ENCODE measurements around the gene POMGNT1. TPM values are rescaled to one million over a fixed set of nuclear protein-coding genes. Genes with fewer than 3 reads are reported as not detected.

The POMGNT1 gene
- total RNA-seq, 1 donor from 2014 or later, result 67.8 TPM

GRCh38 chr1:46187106-46187869 lies 10.9 kb downstream of the POMGNT1 start:
- Mint-ChIP-seq H3K4me1 (ENCODE audit: low read depth) (peaks cover 14% of the 10 kb centered on the region), H3K9me3 (no peaks in the 10 kb centered on the region), H3K4me3 (ENCODE audit: low read depth) (no peak overlapping the region), H3K27ac (no peak overlapping the region), H3K27me3 (ENCODE audit: low read depth) (no peaks in the 10 kb centered on the region), H3K36me3 (ENCODE audit: low read depth) (peaks cover 24% of the 10 kb centered on the region)
- intact Hi-C loops (cut with micrococcal nuclease), result no loop called here
- no peak for DNase-seq (ENCODE audit: low spot score)

GRCh38 chr1:46186076-46186475 lies 12.2 kb downstream of the POMGNT1 start:
- no peak for DNase-seq (ENCODE audit: low spot score)
- no peaks in the 10 kb centered on the region for H3K9me3 Mint-ChIP-seq
- H3K36me3 Mint-ChIP-seq (ENCODE audit: low read depth), result peaks cover 24% of the 10 kb centered on the region
- H3K27ac Mint-ChIP-seq, result peak overlapping the region; percentile 9
- intact Hi-C loops (cut with micrococcal nuclease), result no loop called here
- H3K27me3 Mint-ChIP-seq (ENCODE audit: low read depth), result no peaks in the 10 kb centered on the region
- H3K4me1 Mint-ChIP-seq (ENCODE audit: low read depth), result peaks cover 14% of the 10 kb centered on the region
- H3K4me3 Mint-ChIP-seq (ENCODE audit: low read depth), result no peak overlapping the region

GRCh38 chr1:46184920-46185658 lies 13.1 kb downstream of the POMGNT1 start:
- Mint-ChIP-seq H3K4me3 (ENCODE audit: low read depth) (peak overlapping the region; percentile 51), H3K4me1 (ENCODE audit: low read depth) (peaks cover 14% of the 10 kb centered on the region), H3K27me3 (ENCODE audit: low read depth) (no peaks in the 10 kb centered on the region), H3K27ac (peak overlapping the region; percentile 93), H3K36me3 (ENCODE audit: low read depth) (peaks cover 20% of the 10 kb centered on the region), H3K9me3 (no peaks in the 10 kb centered on the region)
- no peak for DNase-seq (ENCODE audit: low spot score)
- intact Hi-C loops (cut with micrococcal nuclease), result loop anchor here (2.0 kb wide), 1 partner anchor 14 kb away; the partner anchor contains the start of gene POMGNT1

GRCh38 chr1:46183926-46184557 lies 14.2 kb downstream of the POMGNT1 start:
- H3K27me3 Mint-ChIP-seq (ENCODE audit: low read depth), result no peaks in the 10 kb centered on the region
- intact Hi-C loops (cut with micrococcal nuclease), result loop anchor here (2.0 kb wide), 1 partner anchor 15 kb away; the partner anchor contains the start of gene POMGNT1
- H3K9me3 Mint-ChIP-seq, result no peaks in the 10 kb centered on the region
- no peak for DNase-seq (ENCODE audit: low spot score)
- H3K27ac Mint-ChIP-seq, result no peak overlapping the region
- peaks cover 13% of the 10 kb centered on the region for H3K36me3 Mint-ChIP-seq (ENCODE audit: low read depth)
- peaks cover 14% of the 10 kb centered on the region for H3K4me1 Mint-ChIP-seq (ENCODE audit: low read depth)
- H3K4me3 Mint-ChIP-seq (ENCODE audit: low read depth), result no peak overlapping the region

- DNase-seq (ENCODE audit: low spot score), result no peak
- H3K4me3 Mint-ChIP-seq (ENCODE audit: low read depth), result no peak overlapping the region
Observed at GRCh38 chr1:46183079-46183847, 15.0 kb downstream of the POMGNT1 start.

GRCh38 chr1:46181343-46182260 lies 16.6 kb downstream of the POMGNT1 start:
- Mint-ChIP-seq H3K36me3 (ENCODE audit: low read depth) (no peaks in the 10 kb centered on the region), H3K9me3 (no peaks in the 10 kb centered on the region), H3K27me3 (ENCODE audit: low read depth) (peaks cover 5% of the 10 kb centered on the region), H3K4me1 (ENCODE audit: low read depth) (peaks cover 14% of the 10 kb centered on the region), H3K27ac (no peak overlapping the region), H3K4me3 (ENCODE audit: low read depth) (no peak overlapping the region)
- intact Hi-C loops (cut with micrococcal nuclease), result no loop called here
- DNase-seq (ENCODE audit: low spot score), result no peak

More at GRCh38 chr1:46183079-46183847, 15.0 kb downstream of the POMGNT1 start:
- intact Hi-C loops (cut with micrococcal nuclease), result no loop called here
- Mint-ChIP-seq H3K27ac (no peak overlapping the region), H3K36me3 (ENCODE audit: low read depth) (peaks cover 7% of the 10 kb centered on the region), H3K4me1 (ENCODE audit: low read depth) (peaks cover 14% of the 10 kb centered on the region), H3K27me3 (ENCODE audit: low read depth) (no peaks in the 10 kb centered on the region), H3K9me3 (no peaks in the 10 kb centered on the region)

GRCh38 chr1:46180082-46180616 lies 18.1 kb downstream of the POMGNT1 start:
- Mint-ChIP-seq H3K27ac (no peak overlapping the region), H3K4me1 (ENCODE audit: low read depth) (peaks cover 8% of the 10 kb centered on the region), H3K36me3 (ENCODE audit: low read depth) (no peaks in the 10 kb centered on the region), H3K9me3 (no peaks in the 10 kb centered on the region), H3K27me3 (ENCODE audit: low read depth) (peaks cover 7% of the 10 kb centered on the region), H3K4me3 (ENCODE audit: low read depth) (no peak overlapping the region)
- intact Hi-C loops (cut with micrococcal nuclease), result no loop called here
- DNase-seq (ENCODE audit: low spot score), result no peak

- Mint-ChIP-seq H3K4me1 (ENCODE audit: low read depth) (peaks cover under 1% of the 10 kb centered on the region), H3K36me3 (ENCODE audit: low read depth) (no peaks in the 10 kb centered on the region), H3K27me3 (ENCODE audit: low read depth) (peaks cover 7% of the 10 kb centered on the region), H3K9me3 (no peaks in the 10 kb centered on the region), H3K27ac (no peak overlapping the region), H3K4me3 (ENCODE audit: low read depth) (no peak overlapping the region)
- intact Hi-C loops (cut with micrococcal nuclease), result loop anchor here (1.0 to 2.0 kb wide), 2 partner anchors 43 to 142 kb away; no protein-coding TSS in a partner anchor
- DNase-seq (ENCODE audit: low spot score), result peak; percentile 39
Observed at GRCh38 chr1:46179138-46180081, 18.8 kb downstream of the POMGNT1 start.

- intact Hi-C loops (cut with micrococcal nuclease), result no loop called here
- DNase-seq (ENCODE audit: low spot score), result no peak
- peaks cover 7% of the 10 kb centered on the region for H3K27me3 Mint-ChIP-seq (ENCODE audit: low read depth)
- H3K27ac Mint-ChIP-seq, result no peak within 1 kb of the TSS
- H3K4me1 Mint-ChIP-seq (ENCODE audit: low read depth), result no peaks in the 10 kb centered on the region
- no peaks in the 10 kb centered on the region for H3K9me3 Mint-ChIP-seq
- no peaks in the 10 kb centered on the region for H3K36me3 Mint-ChIP-seq (ENCODE audit: low read depth)
- H3K4me3 Mint-ChIP-seq (ENCODE audit: low read depth), result no peak within 1 kb of the TSS
Observed at GRCh38 chr1:46176211-46176865, 21.9 kb downstream of the POMGNT1 start, which contains the start of gene P3R3URF. TSS of gene P3R3URF (minus strand) at chr1:46176488. CDS start at chr1:46176471, 17 bp downstream.

GRCh38 chr1:46175243-46175642 lies 23.0 kb downstream of the POMGNT1 start:
- no peak overlapping the region for H3K27ac Mint-ChIP-seq
- intact Hi-C loops (cut with micrococcal nuclease), result no loop called here

More at GRCh38 chr1:46175243-46175642, 23.0 kb downstream of the POMGNT1 start:
- Mint-ChIP-seq H3K4me3 (ENCODE audit: low read depth) (no peak overlapping the region), H3K27me3 (ENCODE audit: low read depth) (peaks cover 12% of the 10 kb centered on the region), H3K36me3 (ENCODE audit: low read depth) (no peaks in the 10 kb centered on the region), H3K9me3 (no peaks in the 10 kb centered on the region), H3K4me1 (ENCODE audit: low read depth) (no peaks in the 10 kb centered on the region)
- no peak for DNase-seq (ENCODE audit: low spot score)
